GM23338 (cell line): Measurements from ENCODE around the gene LAMTOR1. TPM values are rescaled to one million over a fixed set of nuclear protein-coding genes. Genes with fewer than 3 reads are reported as not detected.
A peak's percentile ranks its signal among the peaks of the same experiment; 100 is the strongest.

Experiments
- ATAC-seq: fragments of 200-7000 bp; cut with Tn5 transposase; 3 replicates; pipeline ENCODE4 v1.9.1; 2020
- DNase-seq: peaks from one replicate; pipeline ENCODE4 v3.0.0-alpha.2; 2015; ENCODE audit warnings: low spot score
- H2AFZ ChIP-seq: fragments of 200-600 bp; sonication (generic); 2 replicates; pipeline ENCODE4 v1.8.0; 2016; ENCODE audit warnings: antibody characterized with exemption, mild to moderate bottlenecking, moderate library complexity
- H3F3A ChIP-seq: fragments of 200-600 bp; sonication (generic); replicated peaks from 2 replicates; pipeline ENCODE4 v1.8.0; 2017; ENCODE audit warnings: antibody characterized with exemption, mixed run types, low read depth
- H3K27ac ChIP-seq: fragments of 200-600 bp; sonication (generic); 2 replicates; pipeline ENCODE4 v1.6.1; 2016; ENCODE audit warnings: low read depth
- H3K27me3 ChIP-seq: fragments of 200-600 bp; sonication (generic); 2 replicates; pipeline ENCODE4 v1.8.0; 2016; ENCODE audit warnings: mild to moderate bottlenecking, mixed run types, moderate library complexity; ENCODE audit not compliant: insufficient read depth
- H3K36me3 ChIP-seq: fragments of 200-600 bp; sonication (generic); 2 replicates; pipeline ENCODE4 v1.8.0; 2016; ENCODE audit warnings: mild to moderate bottlenecking; ENCODE audit not compliant: insufficient read depth
- H3K4me1 ChIP-seq: fragments of 200-600 bp; sonication (generic); 2 replicates; pipeline ENCODE4 v1.8.0; 2016; ENCODE audit warnings: mild to moderate bottlenecking, moderate library complexity; ENCODE audit not compliant: insufficient read depth
- H3K4me2 ChIP-seq: fragments of 200-600 bp; sonication (generic); 2 replicates; pipeline ENCODE4 v1.7.1; 2017; ENCODE audit warnings: mixed run types
- H3K4me3 ChIP-seq: fragments of 200-600 bp; sonication (generic); 2 replicates; pipeline ENCODE4 v1.6.1; 2016; ENCODE audit warnings: mixed run types
- H3K79me2 ChIP-seq: fragments of 200-600 bp; sonication (generic); replicated peaks from 2 replicates; pipeline ENCODE4 v1.8.0; 2017; ENCODE audit warnings: mild to moderate bottlenecking; ENCODE audit not compliant: insufficient read depth
- H3K9me2 ChIP-seq: fragments of 200-600 bp; sonication (generic); 2 replicates; pipeline ENCODE4 v1.8.0; 2017; ENCODE audit not compliant: insufficient read depth
- H4K20me1 ChIP-seq: fragments of 200-600 bp; sonication (generic); replicated peaks from 2 replicates; pipeline ENCODE4 v1.8.0; 2017; ENCODE audit warnings: mild to moderate bottlenecking; ENCODE audit not compliant: insufficient read depth
- H3K27ac Mint-ChIP-seq: 2 replicates; pipeline ENCODE4 v1.8.0; 2020; ENCODE audit warnings: inconsistent platforms, mild to moderate bottlenecking, moderate library complexity, mixed read lengths
- H3K27me3 Mint-ChIP-seq: 3 replicates; pipeline ENCODE4 v1.8.0; 2022; ENCODE audit warnings: low read depth, mild to moderate bottlenecking, moderate library complexity, mixed read lengths, inconsistent platforms; ENCODE audit not compliant: insufficient read depth, poor library complexity
- H3K36me3 Mint-ChIP-seq: 3 replicates; pipeline ENCODE4 v1.8.0; 2021; ENCODE audit warnings: low read depth, mild to moderate bottlenecking, inconsistent platforms, moderate library complexity, mixed read lengths
- H3K4me1 Mint-ChIP-seq: 3 replicates; pipeline ENCODE4 v1.8.0; 2020; ENCODE audit warnings: mild to moderate bottlenecking, inconsistent platforms, mixed read lengths
- H3K4me3 Mint-ChIP-seq: 3 replicates; pipeline ENCODE4 v1.8.0; 2021; ENCODE audit warnings: moderate library complexity, mild to moderate bottlenecking, inconsistent platforms, mixed read lengths
- H3K9me3 Mint-ChIP-seq: 3 replicates; pipeline ENCODE4 v1.8.0; 2020; ENCODE audit warnings: moderate library complexity, mild to moderate bottlenecking, inconsistent platforms, mixed read lengths
- CREB1 ChIP-seq: fragments of 250-450 bp; sonication (Bioruptor Pico); IDR thresholded peaks from 2 replicates; pipeline ENCODE4 v1.5.0; 2020; ENCODE audit warnings: low read depth, mild to moderate bottlenecking, moderate library complexity
- CTCF ChIP-seq, 2 experiments: fragments of 200-600 bp in 1 of 2; sonication (generic) in 1 of 2; conservative IDR thresholded peaks; 2 replicates each; pipeline versions ENCODE4 v1.5.1 to v1.6.1; 2016 to 2017; ENCODE audit warnings: antibody characterized with exemption in 2 of 2, low read depth in 2 of 2, mild to moderate bottlenecking in 2 of 2, moderate library complexity in 1 of 2
- ETS1 ChIP-seq: IDR thresholded peaks from 2 replicates; pipeline ENCODE4 v1.6.1; 2016; ENCODE audit warnings: antibody characterized with exemption
- EZH2 ChIP-seq: fragments of 200-600 bp; sonication (generic); IDR thresholded peaks from one replicate; pipeline ENCODE4 v1.8.0; 2017; ENCODE audit warnings: antibody characterized with exemption, mild to moderate bottlenecking, low read depth; ENCODE audit not compliant: unreplicated experiment
- EZH2phosphoT487 ChIP-seq: fragments of 200-600 bp; sonication (generic); IDR thresholded peaks from one replicate; pipeline ENCODE4 v1.8.1; 2018; ENCODE audit warnings: antibody characterized with exemption; ENCODE audit not compliant: unreplicated experiment
- JUNB ChIP-seq: IDR thresholded peaks from one replicate; pipeline ENCODE4 v1.6.1; 2016; ENCODE audit warnings: antibody characterized with exemption; ENCODE audit not compliant: unreplicated experiment
- REST ChIP-seq: IDR thresholded peaks from one replicate; pipeline ENCODE4 v1.6.1; 2018; ENCODE audit warnings: antibody characterized with exemption; ENCODE audit not compliant: unreplicated experiment
- STAT1 ChIP-seq: IDR thresholded peaks from one replicate; pipeline ENCODE4 v1.6.1; 2016; ENCODE audit warnings: antibody characterized with exemption; ENCODE audit not compliant: unreplicated experiment
- ZNF114 ChIP-seq: fragments of 250-450 bp; sonication (Bioruptor Pico); IDR thresholded peaks from 2 replicates; pipeline ENCODE4 v1.5.0; 2020; ENCODE audit warnings: mild to moderate bottlenecking, moderate library complexity
- ZNF331 ChIP-seq: fragments of 250-450 bp; sonication (Bioruptor Pico); IDR thresholded peaks from 2 replicates; pipeline ENCODE4 v1.5.0; 2020; ENCODE audit warnings: low read depth, mild to moderate bottlenecking, moderate library complexity
- ZNF462 ChIP-seq: fragments of 250-450 bp; sonication (Bioruptor Pico); IDR thresholded peaks from 2 replicates; pipeline ENCODE4 v1.5.0; 2020; ENCODE audit warnings: mild to moderate bottlenecking, moderate library complexity
- polyA plus RNA-seq: library from polyadenylated mRNA; unstranded; fragments of >200 nt; fragmentation: Nextera tagmentation; extraction: Ambion mirVana; gene quantifications from 2 replicates; pipeline ENCODE4 v1.2.1, GENCODE V29; 2016
- total RNA-seq: library from RNA; depleted of rRNA; stranded (reverse); fragments of >200 nt; shearing (Covaris generic); gene quantifications from 2 replicates; pipeline ENCODE4 v1.2.3, GENCODE V29; 2014

Gene LAMTOR1
- total and polyA plus RNA-seq, 2 experiments from 2014 or later = 112 to 157 TPM

- peak overlapping the region; percentile 50 for H3K4me3 ChIP-seq
- Mint-ChIP-seq H3K4me1 (peaks cover 23% of the 10 kb centered on the region), H3K9me3 (no peaks in the 10 kb centered on the region), H3K4me3 (peak overlapping the region; percentile 86), H3K27ac (peak overlapping the region; percentile 99), H3K27me3 (peaks cover 4% of the 10 kb centered on the region), H3K36me3 (0 out of 3 replicates have a peak, but pooled peaks cover 2% of the 10 kb centered on the region)
- H4K20me1 ChIP-seq = peaks cover 15% of the 10 kb centered on the region; the same call in 1 of the 2 replicates
- H3K4me1 ChIP-seq = 0 out of 2 replicates have a peak, but pooled peaks cover 8% of the 10 kb centered on the region
- H3K36me3 ChIP-seq = no peaks in the 10 kb centered on the region
- ATAC-seq = no peak
- H2AFZ ChIP-seq = peak overlapping the region; percentile 11
- peak overlapping the region; percentile 59 for H3K4me2 ChIP-seq
- H3K9me2 ChIP-seq = no peaks in the 10 kb centered on the region
- H3K27ac ChIP-seq = peak overlapping the region; percentile 91
- H3F3A ChIP-seq = no peaks in the 10 kb centered on the region
- peaks cover 37% of the 10 kb centered on the region for H3K79me2 ChIP-seq
- DNase-seq = no peak
- no peak for TF ChIP-seq ZNF114 (CRISPR knock-in tag)
- no peak for TF ChIP-seq CTCF (conservative IDR thresholded peaks at IDR 0.05; ENCODE audit: low read depth in 2 of 2)
- no peak for TF ChIP-seq ZNF462 (CRISPR knock-in tag)
- no peak for TF ChIP-seq CREB1 (CRISPR knock-in tag)
- TF ChIP-seq ETS1 = no peak
- no peak for TF ChIP-seq JUNB
- no peak for TF ChIP-seq REST
- no peak for TF ChIP-seq STAT1
- no peak for TF ChIP-seq EZH2
- TF ChIP-seq EZH2phosphoT487 = no peak
- no peak for TF ChIP-seq ZNF331 (CRISPR knock-in tag)
- H3K27me3 ChIP-seq = no peaks in the 10 kb centered on the region
Observed at GRCh38 chr11:72081184-72081644, 21.9 kb downstream of the LAMTOR1 start.
